Transverse colon (tissue), 4 donors: Measurements from ENCODE around the gene RFFL. TPM values are rescaled to one million over a fixed set of nuclear protein-coding genes. Genes with fewer than 3 reads are reported as not detected.

Experiments
- DNase-seq: peaks from one replicate; pipeline ENCODE4 v3.0.0-alpha.2; 2019
- H3K27ac ChIP-seq, 4 donors: fragments of 200-600 bp; sonication (generic); 2 replicates each; pipeline ENCODE4 v1.5.1; 2016 to 2018; ENCODE audit warnings: inconsistent platforms in 4 of 4
- H3K27me3 ChIP-seq: fragments of 200-600 bp; sonication (generic); 2 replicates; pipeline ENCODE4 v1.5.1; 2017; ENCODE audit warnings: inconsistent platforms
- H3K36me3 ChIP-seq, 4 donors: fragments of 200-600 bp; sonication (generic); 2 replicates each; pipeline ENCODE4 v1.5.1; 2017 to 2019; ENCODE audit warnings: inconsistent platforms in 4 of 4
- H3K4me1 ChIP-seq, 4 donors: fragments of 200-600 bp; sonication (generic); 2 replicates each; pipeline ENCODE4 v1.5.1; 2017 to 2020; ENCODE audit warnings: inconsistent platforms in 4 of 4
- H3K4me3 ChIP-seq, 4 donors: fragments of 200-600 bp; sonication (generic); 1 replicate in 1 of 4; 2 replicates in 3 of 4; pipeline versions ENCODE4 v1.5.1 to v1.6.1; 2017 to 2019; ENCODE audit warnings: inconsistent platforms in 4 of 4
- H3K9me3 ChIP-seq, 2 donors: fragments of 200-600 bp; sonication (generic); 2 replicates each; pipeline ENCODE4 v1.5.1; 2017 to 2019; ENCODE audit warnings: inconsistent platforms in 2 of 2
- CTCF ChIP-seq, 5 experiments: fragments of 200-600 bp in 3 of 5; fragments of 450-650 bp in 2 of 5; sonication (generic) in 3 of 5; IDR thresholded peaks; 1 replicate in 2 of 5; 2 replicates in 3 of 5; pipeline ENCODE4 v1.5.1; 2016 to 2017; ENCODE audit warnings: antibody characterized with exemption in 5 of 5, inconsistent platforms in 3 of 5, mild to moderate bottlenecking in 2 of 5, moderate library complexity in 1 of 5
- EP300 ChIP-seq: sonication (generic); formaldehyde crosslinking; IDR thresholded peaks from one replicate; pipeline ENCODE4 v1.6.1; 2017; ENCODE audit warnings: antibody characterized with exemption, low read depth
- POLR2A ChIP-seq: fragments of 450-650 bp; IDR thresholded peaks from one replicate; pipeline ENCODE4 v1.6.1; 2016; ENCODE audit warnings: antibody characterized with exemption, mild to moderate bottlenecking, moderate library complexity
- POLR2AphosphoS5 ChIP-seq, 3 donors: sonication (generic); formaldehyde crosslinking; IDR thresholded peaks; one replicate each; pipeline ENCODE4 v1.6.1; 2016; ENCODE audit warnings: antibody characterized with exemption in 3 of 3
- WGBS, 2 donors: methylation state at CpG; one replicate each; pipeline ENCODE4 v1.1.5; 2018; ENCODE audit warnings: low coverage in 1 of 2; 5-methylcytosine and 5-hydroxymethylcytosine counted together
- in situ Hi-C, 4 donors: fragments of 200-750 bp; cut with MboI; loops; one replicate each; pipeline versions ENCODE4 v1.15.0 to v1.15.1; 2017; ENCODE audit warnings: low sequenced_read_pairs in 3 of 4, low pct_ligation_motif_present in 1 of 4, low pct_unique_long_range_greater_than_20kb in 1 of 4
- intact Hi-C: fragments of 100-400 bp; cut with DNase I; formaldehyde crosslinking; loops from one replicate; pipeline ENCODE4 v1.15.1; 2023; ENCODE audit warnings: low total_unique reads
- total RNA-seq, 4 donors: library from RNA; depleted of rRNA; stranded (reverse); fragments of >200 nt; gene quantifications; one replicate each; pipeline ENCODE4 v1.1.0, GENCODE V29; 2016

RFFL gene
- total RNA-seq, 4 donors from 2014 or later, result 40.6 to 75.8 (median 50.7) TPM

GRCh38 chr17:34979650-34980352, 83.7 kb downstream of the RFFL start:
- intact Hi-C loops, result no loop called here

GRCh38 chr17:34979153-34979552, 84.4 kb downstream of the RFFL start:
- H3K27me3 ChIP-seq, result no peaks in the 10 kb centered on the region
- H3K4me1 ChIP-seq, result peaks cover 3 to 29% (median 13%) of the 10 kb centered on the region in 4 donors
- intact Hi-C loops (no loop called here), in situ Hi-C loops (loop anchor here in 1 of 4 donors (25.0 kb wide), 1 partner anchor 108 kb away; no protein-coding TSS in a partner anchor)
- no peak for DNase-seq
- no peaks in the 10 kb centered on the region for H3K36me3 ChIP-seq
- peak overlapping the region in 1 of 4 donors; percentile 96 for H3K27ac ChIP-seq
- H3K4me3 ChIP-seq, result no peak overlapping the region
- TF ChIP-seq EP300 (no peak), POLR2AphosphoS5 (IDR thresholded peaks at IDR 0.05) (no peak), POLR2A (no peak), CTCF (IDR thresholded peaks at IDR 0.05) (no peak)
- H3K9me3 ChIP-seq, result no peaks in the 10 kb centered on the region
- WGBS, 2 donors, result 86 to 92% methylated on average over 7 of the region's 7 CpGs

More at GRCh38 chr17:34979650-34980352, 83.7 kb downstream of the RFFL start:
- Histone ChIP-seq H3K27me3 (no peaks in the 10 kb centered on the region), H3K36me3 (no peaks in the 10 kb centered on the region), H3K4me3 (peak overlapping the region in 3 of 4 donors; percentile 73 to 97 (median 80)), H3K4me1 (peaks cover 3 to 29% (median 13%) of the 10 kb centered on the region in 4 donors), H3K27ac (peak overlapping the region; percentile 96 to 100 (median 96)), H3K9me3 (no peaks in the 10 kb centered on the region)
- 22 to 27% methylated on average over 7 to 15 of the region's 15 CpGs for WGBS, 2 donors
- DNase-seq, result no peak
- in situ Hi-C loops, result loop anchor here in 1 of 4 donors (25.0 kb wide), 1 partner anchor 108 kb away; no protein-coding TSS in a partner anchor
- TF ChIP-seq POLR2AphosphoS5 (IDR thresholded peaks at IDR 0.05), result no peak
- TF ChIP-seq EP300, result no peak

- no peak for TF ChIP-seq EP300
- intact Hi-C loops (no loop called here), in situ Hi-C loops (loop anchor here in 1 of 4 donors (25.0 kb wide), 1 partner anchor 112 kb away; no protein-coding TSS in a partner anchor)
- Histone ChIP-seq H3K4me1 (peaks cover 0 to 9% (median 2%) of the 10 kb centered on the region in 4 donors), H3K36me3 (no peaks in the 10 kb centered on the region), H3K4me3 (no peak overlapping the region), H3K9me3 (no peaks in the 10 kb centered on the region), H3K27me3 (no peaks in the 10 kb centered on the region), H3K27ac (no peak overlapping the region)
- DNase-seq, result no peak
- WGBS, 2 donors, result 69 to 74% methylated on average over 2 to 3 of the region's 3 CpGs
Measured at GRCh38 chr17:34974794-34975785, 88.4 kb downstream of the RFFL start.

- WGBS, 2 donors, result 32% methylated on average over 2 of the region's 2 CpGs; no CpG with 5 or more reads in 1 of the 2 donors
- DNase-seq, result no peak
- Histone ChIP-seq H3K9me3 (no peaks in the 10 kb centered on the region), H3K27me3 (no peaks in the 10 kb centered on the region), H3K27ac (no peak overlapping the region), H3K4me3 (no peak overlapping the region), H3K4me1 (no peaks in the 10 kb centered on the region), H3K36me3 (no peaks in the 10 kb centered on the region)
- TF ChIP-seq POLR2AphosphoS5 (IDR thresholded peaks at IDR 0.05) (no peak), EP300 (no peak)
- intact Hi-C loops (no loop called here), in situ Hi-C loops (no loop called here)
Measured at GRCh38 chr17:34974179-34974578, 89.3 kb downstream of the RFFL start.

DNA sequence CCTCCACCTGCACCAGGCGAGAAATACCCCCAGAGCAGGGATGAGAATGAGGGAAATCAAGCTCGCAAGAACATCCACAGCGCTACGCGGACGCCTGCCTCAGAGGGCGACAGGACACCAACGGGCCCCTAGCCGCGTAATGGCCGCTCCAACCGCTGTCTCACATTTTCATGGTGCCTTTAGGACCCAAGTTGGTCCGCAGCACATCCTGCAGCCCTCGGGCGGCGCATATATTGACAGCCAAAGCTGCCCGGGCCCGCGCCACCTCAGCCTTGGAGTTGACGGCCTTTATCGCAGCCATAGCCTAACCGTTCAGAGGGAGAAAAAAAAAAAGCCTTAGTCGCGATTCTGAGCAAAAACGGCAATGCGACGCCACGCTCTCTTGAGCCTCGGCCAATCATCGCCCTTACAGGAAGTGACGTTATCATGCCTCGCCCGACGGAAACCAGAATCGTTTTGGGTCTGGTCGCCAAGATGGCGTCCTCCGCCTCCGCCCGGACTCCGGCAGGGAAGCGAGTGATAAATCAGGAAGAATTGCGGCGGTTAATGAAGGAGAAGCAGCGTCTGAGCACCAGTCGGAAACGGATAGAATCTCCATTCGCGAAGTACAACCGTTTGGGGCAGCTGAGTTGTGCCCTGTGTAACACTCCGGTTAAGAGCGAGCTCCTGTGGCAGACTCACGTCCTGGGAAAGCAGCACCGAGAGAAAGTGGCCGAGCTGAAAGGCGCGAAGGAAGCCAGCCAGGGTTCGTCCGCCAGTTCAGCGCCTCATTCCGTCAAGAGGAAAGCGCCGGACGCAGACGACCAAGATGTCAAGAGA, 102.2 kb downstream of the RFFL start, which contains the start of the genes CCT6B and ZNF830:
CCT6B (minus strand) TSS at position 368 of the 819 bp plus-strand sequence; CDS start at position 301, 67 bp downstream.
ZNF830 (plus strand) TSS at position 448 of the 819 bp plus-strand sequence; CDS start at position 475, 27 bp downstream.
- in situ Hi-C loops (no loop called here), intact Hi-C loops (loop anchor here (1.0 kb wide), 1 partner anchor 21 kb away; no protein-coding TSS in a partner anchor)
- 0% methylated on average over 2 to 65 of the region's 65 CpGs for WGBS, 2 donors
- no peaks in the 10 kb centered on the region for H3K27me3 ChIP-seq
- peaks cover 0 to 16% (median 3%) of the 10 kb centered on the region in 4 donors for H3K36me3 ChIP-seq
- TF ChIP-seq POLR2AphosphoS5 (IDR thresholded peaks at IDR 0.05) (peak; percentile 90 to 95 (median 95)), POLR2A (peak; percentile 78), CTCF (IDR thresholded peaks at IDR 0.05) (no peak), EP300 (no peak)
- peak within 1 kb of the TSS; percentile 90 to 97 (median 94) for H3K27ac ChIP-seq
- DNase-seq, result peak; percentile 94
- peak within 1 kb of the TSS; percentile 48 to 97 (median 80) for H3K4me3 ChIP-seq
- H3K4me1 ChIP-seq, result peaks cover 11 to 27% (median 14%) of the 10 kb centered on the region in 4 donors
- H3K9me3 ChIP-seq, result no peaks in the 10 kb centered on the region
